ENCODE results near the gene ATP2B2.

The ATP2B2 gene

GRCh38 chr3:10342781-10343180 is 162.6 kb downstream of the ATP2B2 start (continued):
- TF ChIP-seq PRDM4 (tag by site-specific recombination; IDR thresholded peaks at IDR 0.05) (no peak), CTCF (tag by site-specific recombination; IDR thresholded peaks at IDR 0.05) (no peak)

GRCh38 chr3:10341901-10342398 is 163.4 kb downstream of the ATP2B2 start:
- ChIA-PET POLR2A (no interaction called here), CTCF (interaction anchor here (0.8 to 1.4 kb wide), 2 partner anchors 397 to 416 kb away, joined by 4 to 6 read pairs; no protein-coding TSS in a partner anchor)
- H3K4me3 ChIP-seq (ENCODE audit: low read depth, low read length): no peak overlapping the region
- no peaks in the 10 kb centered on the region for H3K9me3 ChIP-seq (ENCODE audit: control insufficient read depth, insufficient read depth, low read depth, low read length)
- H3K36me3 ChIP-seq (ENCODE audit: control insufficient read depth in 2 of 2, insufficient read depth in 1 of 2, low read length in 2 of 2): no peaks in the 10 kb centered on the region
- H3K27ac ChIP-seq (ENCODE audit: extremely low read depth, low read depth, low read length): no peak overlapping the region
- TF ChIP-seq RBAK (tag by site-specific recombination; IDR thresholded peaks at IDR 0.05) (no peak), ZNF311 (tag by site-specific recombination; IDR thresholded peaks at IDR 0.05; ENCODE audit: borderline replicate concordance) (no peak), AEBP2 (tag by site-specific recombination; IDR thresholded peaks at IDR 0.05; ENCODE audit: borderline replicate concordance) (no peak), ZNF768 (tag by site-specific recombination; IDR thresholded peaks at IDR 0.05) (no peak), BCL6B (tag by site-specific recombination; IDR thresholded peaks at IDR 0.05) (no peak), OVOL3 (tag by site-specific recombination; IDR thresholded peaks at IDR 0.05) (no peak), ZNF302 (tag by site-specific recombination; IDR thresholded peaks at IDR 0.05; ENCODE audit: low read depth) (no peak), ZBTB26 (tag by site-specific recombination; optimal IDR thresholded peaks at IDR 0.05) (no peak), ZNF610 (tag by site-specific recombination; IDR thresholded peaks at IDR 0.05; ENCODE audit: borderline replicate concordance) (no peak), ZBTB44 (tag by site-specific recombination; IDR thresholded peaks at IDR 0.05) (no peak), ZNF274 (IDR thresholded peaks at IDR 0.05; ENCODE audit: low read length) (no peak), ZNF274 (tag by site-specific recombination; IDR thresholded peaks at IDR 0.05; ENCODE audit: borderline replicate concordance) (no peak), ZNF521 (tag by site-specific recombination; IDR thresholded peaks at IDR 0.05) (no peak), GFI1B (tag by site-specific recombination; IDR thresholded peaks at IDR 0.05) (no peak), ZNF837 (tag by site-specific recombination; IDR thresholded peaks at IDR 0.05) (no peak), ZNF133 (tag by site-specific recombination; IDR thresholded peaks at IDR 0.05) (no peak), IKZF3 (tag by site-specific recombination; IDR thresholded peaks at IDR 0.05) (no peak), ZNF488 (tag by site-specific recombination; IDR thresholded peaks at IDR 0.05) (no peak), ZNF248 (tag by site-specific recombination; IDR thresholded peaks at IDR 0.05) (no peak), ZNF341 (tag by site-specific recombination; IDR thresholded peaks at IDR 0.05; ENCODE audit: low read depth) (no peak), ZSCAN4 (tag by site-specific recombination; IDR thresholded peaks at IDR 0.05) (no peak)
- H3K4me1 ChIP-seq (ENCODE audit: control insufficient read depth, insufficient read depth, low read length): no peaks in the 10 kb centered on the region
